ENCODE results near the gene ZCCHC2. TPM values are rescaled to one million over a fixed set of nuclear protein-coding genes. Genes with fewer than 3 reads are reported as not detected.
A peak's percentile ranks its signal among the peaks of the same experiment; 100 is the strongest.

ZCCHC2 gene
- polyA plus RNA-seq, 1 donor = 8.7 TPM

DNA sequence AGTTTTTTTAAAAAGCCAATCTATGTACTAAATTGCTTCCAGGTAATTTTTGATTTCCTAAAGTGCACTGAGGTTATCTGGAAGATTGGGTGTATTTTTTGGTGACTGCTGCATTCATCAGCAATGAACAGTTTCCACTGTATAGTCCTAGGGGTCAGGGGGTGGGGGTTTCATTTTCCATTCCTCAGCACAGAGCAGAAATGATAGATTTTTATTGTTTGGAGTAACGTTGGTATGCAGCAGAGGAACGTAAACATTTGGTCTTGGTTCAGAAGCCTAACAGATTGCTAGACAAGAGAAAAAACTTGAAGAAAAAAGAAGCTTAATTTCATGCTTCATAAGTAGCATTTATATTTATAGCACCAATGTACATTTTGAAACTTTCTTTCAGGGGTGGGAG is 54.9 kb downstream of the ZCCHC2 start:
- no peak for DNase-seq (ENCODE audit: low read depth)

DNA sequence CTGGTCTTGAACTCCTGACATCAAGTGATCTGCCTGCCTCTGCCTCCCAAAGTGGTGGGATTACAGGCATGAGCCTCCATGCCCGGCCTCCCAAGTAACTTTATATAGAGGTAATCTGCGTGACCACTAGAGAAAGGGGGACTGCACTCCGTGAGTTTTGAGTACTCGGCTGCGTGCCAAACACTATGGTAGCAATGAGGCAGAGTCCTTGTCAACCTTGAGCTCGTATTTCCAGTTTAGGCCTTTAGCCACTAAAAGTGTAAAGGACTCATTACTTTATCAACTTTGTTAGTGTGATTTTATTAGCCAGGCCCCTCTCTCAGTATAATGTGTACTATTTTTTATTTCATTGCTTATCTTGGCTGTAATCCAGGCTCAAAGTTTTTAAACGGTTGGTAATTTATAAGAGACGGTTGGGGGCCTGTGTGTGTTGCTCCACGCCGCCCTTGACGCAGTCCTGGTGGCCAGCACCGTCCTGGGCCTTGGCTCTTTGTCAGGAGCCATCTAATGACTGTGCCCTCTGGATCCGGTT is 56.2 kb downstream of the ZCCHC2 start:
- no peak for DNase-seq (ENCODE audit: low read depth)

DNA sequence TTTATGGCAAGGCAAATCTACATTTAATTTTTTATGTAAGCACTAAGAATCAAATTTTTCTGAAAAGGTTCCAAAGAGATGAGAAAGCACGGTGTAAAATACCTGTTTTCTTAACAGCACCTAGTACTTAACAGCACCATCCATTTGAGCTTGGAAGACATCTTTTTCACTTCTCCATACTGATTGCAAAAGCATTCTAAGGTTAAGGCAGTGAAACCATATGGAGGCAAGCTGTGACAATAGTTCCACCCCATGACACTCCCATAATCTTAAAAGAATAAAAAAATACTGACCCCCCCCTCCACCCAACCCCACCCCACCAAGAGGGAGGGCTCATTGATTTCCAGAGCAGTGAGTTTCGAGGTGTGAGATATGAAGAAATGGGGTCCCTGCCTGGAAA is 60.6 kb downstream of the ZCCHC2 start:
- DNase-seq (ENCODE audit: low read depth) = no peak

DNA sequence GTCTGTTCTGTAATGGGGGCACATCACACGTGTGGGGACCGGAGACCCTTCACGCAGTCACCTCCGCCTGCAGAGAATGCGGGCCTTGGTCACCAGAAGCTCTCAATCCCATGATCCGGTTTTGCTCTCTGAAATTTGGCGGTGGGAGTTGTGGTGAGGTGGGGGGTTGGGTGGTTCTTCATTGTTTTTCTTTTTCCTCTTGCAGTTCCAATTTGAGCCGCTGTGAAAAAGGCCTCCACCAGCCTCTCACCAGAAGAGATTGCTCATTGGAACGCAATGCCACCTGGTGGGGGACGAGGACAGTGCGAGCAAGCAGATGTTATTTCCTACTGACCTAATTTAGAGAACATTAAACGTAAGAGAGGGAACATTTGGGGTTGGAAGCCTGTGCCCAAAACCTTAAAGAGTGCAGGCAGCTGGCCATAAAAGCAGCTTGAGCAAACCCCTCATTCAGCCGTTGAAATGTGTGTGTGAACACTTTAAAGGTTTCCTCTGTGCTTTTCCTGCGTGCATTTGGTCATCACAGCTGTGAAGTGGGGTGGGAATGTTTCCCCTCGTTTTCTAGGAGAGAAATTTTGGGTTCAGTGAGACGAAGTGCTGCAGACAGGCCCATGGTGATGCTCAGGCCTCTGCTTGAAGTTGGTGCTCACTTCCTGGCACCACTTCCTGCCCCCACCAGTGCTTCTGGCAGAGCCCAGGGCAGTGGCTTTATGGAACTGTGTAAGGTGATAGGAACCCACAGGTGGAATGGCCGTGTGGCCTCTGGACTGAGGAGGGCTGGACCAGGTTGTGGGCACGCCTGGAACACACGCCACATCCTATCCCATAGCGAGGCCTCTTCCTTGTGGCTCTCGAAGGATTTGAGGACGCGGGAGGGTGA is 61.7 kb downstream of the ZCCHC2 start:
- peak; percentile 79 for DNase-seq (ENCODE audit: low read depth)

DNA sequence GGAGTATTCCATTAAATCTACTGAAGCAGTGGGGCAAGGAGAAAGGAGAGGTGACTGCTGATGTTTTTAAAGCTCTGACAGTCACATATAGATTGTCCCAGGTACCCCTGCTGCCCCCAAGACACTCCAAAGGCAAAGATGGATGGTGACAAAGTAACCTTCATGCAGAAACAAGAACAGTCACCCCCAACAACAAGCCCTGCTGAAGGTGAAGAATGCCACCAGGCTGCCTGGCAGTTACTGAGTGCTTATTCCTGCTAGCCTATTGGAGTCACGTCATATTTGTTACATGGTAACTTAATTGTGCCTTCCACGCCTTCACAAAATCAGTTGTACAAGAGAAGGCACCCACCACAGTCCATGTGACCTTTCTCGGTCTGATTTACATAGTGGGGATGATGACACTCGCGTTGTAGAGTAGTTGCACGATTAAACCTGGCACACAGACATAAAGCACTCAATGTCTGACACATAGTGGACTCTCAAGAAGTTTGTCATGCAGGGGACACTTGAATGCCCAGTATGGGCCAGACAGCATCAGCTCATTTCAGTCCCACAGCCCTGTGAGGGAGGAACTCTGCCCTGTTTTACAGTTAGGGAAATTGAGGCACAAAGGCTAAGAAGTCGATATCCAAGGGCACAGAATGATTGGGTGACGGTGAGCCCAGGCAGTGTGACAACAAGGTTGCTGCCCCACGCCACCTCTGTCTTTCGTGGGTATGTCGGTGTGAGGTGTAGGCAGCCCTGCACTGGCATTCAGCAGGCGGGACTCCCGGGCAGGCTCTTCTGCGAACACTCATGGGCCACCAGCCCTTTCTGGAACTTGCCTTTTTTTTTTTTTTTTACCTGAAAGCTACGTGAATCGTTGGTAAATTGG is 62.7 kb downstream of the ZCCHC2 start:
- DNase-seq (ENCODE audit: low read depth) = no peak

DNA sequence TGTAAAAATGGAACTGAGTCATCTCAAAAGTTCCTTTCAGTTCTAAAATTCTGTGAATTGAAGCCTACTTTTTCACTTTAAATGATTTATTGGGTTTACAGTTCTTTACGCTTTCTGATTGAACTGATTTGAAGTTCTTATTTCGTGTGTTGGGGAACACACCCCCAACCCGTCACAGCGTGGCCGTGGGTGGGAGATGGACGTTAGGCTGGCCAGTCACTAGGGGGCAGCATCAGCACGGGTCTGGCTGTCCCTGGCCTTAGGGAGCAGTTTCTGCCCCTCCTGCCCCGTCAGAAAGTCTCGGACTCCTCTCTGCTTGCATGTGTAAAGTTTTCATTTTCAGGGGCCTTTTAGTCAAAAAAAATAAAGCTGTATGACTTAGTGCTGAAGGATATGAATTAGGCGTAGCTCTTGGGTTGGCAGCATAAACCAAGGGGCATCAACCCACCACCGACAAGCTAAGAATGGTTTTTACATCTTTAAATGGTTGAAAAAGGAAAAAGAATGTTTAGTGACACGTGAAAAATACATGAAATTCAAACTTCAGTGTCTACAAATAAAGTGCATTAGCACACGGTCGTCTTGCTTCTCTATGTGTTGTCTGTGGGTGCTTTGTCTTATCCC is 63.4 kb downstream of the ZCCHC2 start:
- no peak for DNase-seq (ENCODE audit: low read depth)

DNA sequence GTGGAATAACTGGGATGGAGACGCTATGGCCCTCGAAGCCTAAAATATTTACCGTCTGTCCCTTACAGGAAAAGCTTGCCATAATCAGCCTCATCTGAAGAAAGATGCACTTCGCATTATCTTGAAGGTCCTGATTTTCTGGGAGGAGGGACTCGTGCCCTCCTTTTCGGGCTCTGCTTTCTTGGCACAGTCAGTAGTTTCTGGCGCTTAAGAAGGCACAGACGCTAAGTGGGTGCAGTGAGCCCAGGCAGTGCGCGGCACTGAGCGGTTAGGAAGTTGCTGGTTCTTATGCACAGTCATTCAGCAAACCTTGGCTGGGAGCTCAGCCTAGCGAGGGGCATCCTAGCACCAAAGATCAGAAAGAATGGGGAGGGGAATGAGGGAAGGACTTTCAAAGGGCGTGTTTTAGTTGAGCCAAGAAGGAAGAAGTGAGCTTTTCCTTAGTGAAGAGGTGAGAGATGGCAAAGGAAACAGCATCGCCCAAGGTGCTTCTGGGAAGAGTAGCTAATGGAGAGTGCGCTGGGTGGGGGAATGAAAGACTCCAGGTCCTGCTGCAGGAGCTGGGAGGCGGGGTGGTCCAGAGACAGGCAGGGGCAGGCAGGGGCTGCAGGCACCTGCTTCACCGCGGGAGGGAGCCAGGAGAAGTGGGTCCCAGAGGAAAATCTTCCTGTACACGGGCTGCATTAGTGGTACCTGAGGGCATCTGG is 64.1 kb downstream of the ZCCHC2 start:
- no peak for DNase-seq (ENCODE audit: low read depth)

DNA sequence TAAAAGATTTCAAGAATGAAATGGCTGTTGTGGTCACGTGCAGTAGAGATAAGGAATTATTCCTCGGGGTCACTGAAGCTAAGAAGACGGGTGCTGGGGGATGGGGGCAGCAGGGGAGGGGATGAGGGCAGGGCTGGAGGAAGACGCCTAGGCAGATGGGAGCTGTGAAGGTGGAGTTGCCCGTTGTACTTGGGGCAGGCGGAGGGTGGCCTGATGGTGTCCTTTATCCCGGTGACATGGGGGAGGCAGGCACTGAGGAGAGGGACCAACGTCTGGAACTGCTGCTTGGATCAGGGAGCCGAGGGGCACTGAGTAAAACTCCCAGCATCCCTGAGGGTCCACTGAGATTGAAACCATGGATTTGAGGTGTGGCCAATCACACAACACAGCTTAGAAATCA is 64.9 kb downstream of the ZCCHC2 start:
- no peak for DNase-seq (ENCODE audit: low read depth)

DNA sequence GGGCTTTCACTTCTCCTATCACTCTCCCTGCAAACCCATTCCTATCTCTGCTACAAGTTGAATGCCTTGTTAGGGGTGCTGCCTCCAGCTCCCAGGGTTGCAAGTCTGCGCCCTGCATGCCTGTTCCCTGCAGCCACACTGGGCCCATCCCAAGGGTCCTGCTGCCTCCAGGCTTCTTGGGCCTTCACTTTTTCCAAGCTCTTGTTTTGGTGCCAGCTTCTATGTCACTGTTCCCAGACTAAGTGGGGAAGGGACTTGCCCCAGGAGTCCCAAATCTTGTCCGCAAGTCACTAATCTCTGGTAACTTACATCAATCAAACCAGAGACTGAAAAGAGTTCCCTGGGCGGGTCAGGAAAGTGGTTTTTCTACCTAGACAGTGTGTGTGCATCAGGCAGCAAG is 65.4 kb downstream of the ZCCHC2 start:
- no peak for DNase-seq (ENCODE audit: low read depth)

DNA sequence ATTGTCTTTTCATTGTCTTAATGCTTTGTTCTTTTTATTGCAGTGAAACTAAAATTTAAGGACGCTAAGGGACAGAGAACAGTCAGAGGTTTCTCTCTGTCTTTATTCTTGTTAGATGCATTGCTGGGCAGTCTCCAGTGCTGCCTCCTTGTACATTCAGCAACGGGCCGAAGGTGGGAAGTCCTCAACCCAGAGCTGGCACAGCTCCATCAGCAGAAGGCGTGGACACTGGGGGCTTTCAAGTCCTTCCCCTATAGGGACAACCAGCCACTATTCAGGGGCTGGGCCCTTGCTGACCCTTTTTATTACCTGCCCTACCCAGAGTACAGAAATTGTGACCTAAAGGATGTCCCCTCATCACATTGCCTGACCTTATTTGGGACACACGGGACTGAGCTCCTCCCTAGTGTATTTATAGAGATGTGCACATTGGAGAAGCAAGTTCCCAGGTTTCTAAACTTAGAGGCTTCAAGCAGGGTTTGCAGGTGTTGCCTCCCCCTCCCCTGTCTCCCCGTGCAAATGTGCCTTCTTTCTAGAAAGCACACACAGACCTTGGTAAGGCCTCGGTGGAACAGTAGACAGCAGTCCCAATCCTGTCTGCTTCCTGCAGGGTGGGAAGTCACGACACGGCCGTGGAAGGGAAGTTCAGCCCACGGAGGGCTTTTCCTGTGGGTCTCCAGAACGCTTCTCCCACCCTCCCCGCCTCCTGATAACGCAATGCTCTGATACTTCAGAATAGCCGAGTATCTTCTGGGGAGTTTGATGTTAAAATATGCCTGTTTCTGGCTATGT is 68.2 kb downstream of the ZCCHC2 start:
- no peak for DNase-seq (ENCODE audit: low read depth)

DNA sequence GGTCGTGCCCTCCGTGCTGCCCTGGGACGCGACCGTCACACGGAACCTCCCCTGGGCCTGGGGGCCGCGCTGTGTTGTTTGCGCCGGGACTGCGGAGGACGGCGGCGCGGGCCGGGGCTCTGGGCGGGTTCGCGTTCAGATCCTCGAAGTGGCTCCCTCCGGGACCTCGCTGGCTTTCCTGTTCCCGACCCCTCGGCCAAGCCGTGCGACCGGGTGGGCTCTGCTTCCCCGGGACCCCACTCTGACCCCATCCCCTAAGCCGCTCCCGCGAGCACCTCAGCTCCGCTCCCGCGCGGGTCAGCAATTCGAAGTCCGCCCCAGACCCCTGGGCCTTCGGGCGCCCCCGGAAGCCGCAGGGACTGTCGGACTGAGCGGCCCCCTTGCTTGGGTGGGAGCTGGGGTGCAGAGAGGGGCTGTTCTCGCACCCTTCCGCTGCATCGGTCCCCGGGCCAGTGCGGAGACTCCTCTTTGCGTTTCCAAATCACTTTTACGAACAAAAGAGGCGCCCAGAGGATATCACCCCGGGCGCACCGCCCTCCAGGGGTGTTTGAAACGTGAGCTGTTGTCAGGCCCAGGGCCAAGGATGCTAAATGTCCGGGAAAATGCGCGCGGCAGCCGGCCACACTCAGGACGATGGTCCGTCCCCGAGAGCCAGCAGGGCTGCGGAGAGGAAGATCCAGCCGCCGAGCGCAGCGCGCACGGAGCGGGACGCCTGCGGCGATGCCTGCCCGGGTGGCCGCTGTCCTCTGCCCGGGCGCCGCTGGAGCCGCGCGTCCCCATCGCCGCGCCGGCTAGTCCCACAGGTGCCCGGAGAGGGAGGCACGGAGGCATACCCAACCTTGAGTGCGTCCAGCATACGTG is 73.5 kb downstream of the ZCCHC2 start:
- DNase-seq (ENCODE audit: low read depth) = no peak

DNA sequence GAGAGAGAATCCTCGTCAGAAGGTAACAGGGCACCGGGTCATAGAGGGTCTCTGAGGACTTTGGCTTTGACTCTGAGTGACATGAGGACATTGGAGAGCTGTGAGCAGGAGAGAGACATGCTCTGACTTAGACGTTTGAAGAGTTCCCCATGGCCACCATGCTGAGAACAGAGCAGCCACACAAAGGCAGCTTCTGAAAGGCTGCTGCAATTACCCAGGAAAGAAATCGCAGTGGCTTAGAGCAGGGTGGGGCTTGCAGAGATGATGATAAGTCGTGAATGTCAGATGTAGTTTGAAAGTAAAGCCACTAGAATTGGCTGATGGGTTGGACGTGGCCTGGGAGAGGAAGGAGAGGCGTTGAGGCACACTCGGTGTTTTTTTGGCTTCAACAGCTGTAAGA is 79.0 kb downstream of the ZCCHC2 start:
- no peak for DNase-seq (ENCODE audit: low read depth)

DNA sequence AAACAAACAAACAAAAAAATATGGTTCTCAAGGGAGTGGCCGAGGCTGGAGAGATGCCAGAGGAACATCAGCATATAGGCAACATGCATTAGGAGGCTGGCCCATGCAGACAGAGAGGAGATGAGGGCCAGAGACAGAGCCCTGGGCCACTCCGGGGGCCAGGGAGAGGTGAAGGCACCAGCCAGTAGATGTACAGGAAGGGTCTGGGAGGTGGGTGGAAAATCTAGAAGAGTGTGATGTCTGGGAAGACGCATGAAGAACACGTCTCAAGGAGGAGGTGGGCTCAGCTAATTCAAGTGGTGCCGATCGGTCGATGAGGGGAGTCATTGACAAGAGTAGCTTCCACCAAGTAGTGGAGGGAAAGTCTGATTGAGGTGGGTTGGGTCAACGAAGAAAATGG is 79.9 kb downstream of the ZCCHC2 start:
- no peak for DNase-seq (ENCODE audit: low read depth)

DNA sequence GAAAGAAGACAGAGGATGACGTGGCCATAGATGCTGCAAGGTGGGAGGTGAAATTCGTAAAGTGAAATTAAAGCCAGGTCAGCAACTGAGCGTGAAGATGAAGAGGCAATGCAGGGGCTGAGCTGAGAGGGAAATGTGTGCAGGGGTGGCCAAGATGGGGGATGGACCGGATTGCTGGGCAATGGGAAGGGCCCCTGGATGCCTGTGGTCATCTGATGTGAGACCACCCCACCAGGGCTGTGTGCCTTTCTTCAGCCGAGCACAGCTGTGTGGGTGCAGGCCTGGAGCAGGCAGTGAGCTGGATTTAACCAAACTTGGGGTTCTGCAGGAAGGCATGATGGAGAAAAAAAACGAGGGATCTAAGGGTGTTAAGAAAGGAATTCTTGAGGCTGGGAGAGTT is 80.4 kb downstream of the ZCCHC2 start:
- DNase-seq (ENCODE audit: low read depth) = no peak

DNA sequence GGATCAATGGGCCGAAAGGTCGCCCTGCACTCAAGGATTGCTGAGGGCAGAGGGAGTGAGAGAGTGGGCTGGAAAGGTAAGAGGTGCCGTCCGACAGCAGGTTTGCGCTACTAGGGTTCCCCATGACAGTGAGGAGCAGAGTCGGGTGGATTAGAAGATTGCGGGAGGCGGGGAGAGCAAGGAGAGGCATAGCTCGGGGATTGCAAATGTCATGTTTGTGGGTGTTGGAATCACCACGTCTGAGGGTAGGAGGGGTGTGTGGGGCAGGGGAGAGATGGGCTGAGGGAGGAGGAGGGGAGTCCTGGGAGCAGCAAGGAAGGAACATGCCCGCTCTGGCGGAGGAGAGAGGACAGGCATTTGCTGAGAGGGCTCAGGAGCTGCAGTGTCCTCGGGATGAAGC is 81.2 kb downstream of the ZCCHC2 start:
- DNase-seq (ENCODE audit: low read depth) = no peak

DNA sequence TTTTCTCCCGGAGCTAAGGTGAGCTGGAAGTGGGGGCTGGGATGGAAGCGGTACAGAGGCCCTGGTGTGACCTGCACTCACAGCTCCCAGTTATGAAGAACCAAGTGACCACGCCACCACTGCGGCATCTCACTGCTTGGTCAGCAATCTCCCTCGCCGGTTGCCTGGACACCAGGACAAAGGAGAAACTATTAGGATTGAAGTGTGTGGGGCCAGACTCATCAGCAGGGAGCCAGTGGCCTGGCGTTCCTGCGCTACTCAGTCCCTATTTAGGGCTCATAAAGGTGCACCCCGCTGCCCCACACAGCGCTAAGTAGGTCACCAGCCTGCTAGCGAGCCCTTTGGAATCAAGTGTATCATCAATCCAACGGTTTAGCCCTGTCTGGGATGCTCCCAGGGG is 82.9 kb downstream of the ZCCHC2 start:
- DNase-seq (ENCODE audit: low read depth) = no peak

DNA sequence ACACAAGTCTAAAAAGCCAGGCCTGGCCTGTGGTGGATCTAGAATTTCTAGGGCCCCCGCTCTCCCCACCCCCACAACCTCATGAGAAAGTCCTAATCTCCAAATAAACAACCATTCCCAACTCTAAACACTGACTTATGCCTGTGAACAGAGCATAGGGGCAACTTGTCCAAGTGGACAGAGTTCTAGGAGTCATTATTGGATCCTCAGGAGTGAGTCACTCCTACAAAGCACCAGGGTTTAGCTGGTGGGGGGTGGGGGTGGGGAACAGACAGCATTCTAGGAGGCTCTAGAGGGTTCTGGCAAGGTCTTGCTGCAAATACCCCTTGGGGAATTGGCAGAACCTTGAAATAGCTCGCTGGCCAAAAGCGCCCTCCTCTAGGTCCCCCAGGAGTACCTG is 83.3 kb downstream of the ZCCHC2 start:
- DNase-seq (ENCODE audit: low read depth) = no peak

DNA sequence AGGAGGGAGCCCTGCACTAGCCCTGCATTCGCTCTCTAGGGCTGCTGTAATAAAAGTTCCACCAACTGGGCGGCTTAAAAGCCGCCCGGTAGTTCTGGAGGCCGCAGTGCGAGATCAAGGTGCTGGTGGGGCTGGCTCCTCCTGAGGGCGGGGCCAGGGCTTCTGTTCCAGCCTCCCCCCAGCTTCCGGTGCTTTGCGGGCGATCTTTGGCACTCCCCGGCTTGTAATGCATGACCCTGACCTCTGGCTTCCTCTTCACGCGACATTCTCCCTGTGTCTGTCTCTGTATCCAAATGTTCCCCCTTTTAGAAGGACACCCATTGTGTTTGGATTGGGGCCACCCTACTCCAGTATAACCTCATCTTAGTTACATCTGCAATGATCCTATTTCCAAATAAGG is 84.5 kb downstream of the ZCCHC2 start:
- no peak for DNase-seq (ENCODE audit: low read depth)

DNA sequence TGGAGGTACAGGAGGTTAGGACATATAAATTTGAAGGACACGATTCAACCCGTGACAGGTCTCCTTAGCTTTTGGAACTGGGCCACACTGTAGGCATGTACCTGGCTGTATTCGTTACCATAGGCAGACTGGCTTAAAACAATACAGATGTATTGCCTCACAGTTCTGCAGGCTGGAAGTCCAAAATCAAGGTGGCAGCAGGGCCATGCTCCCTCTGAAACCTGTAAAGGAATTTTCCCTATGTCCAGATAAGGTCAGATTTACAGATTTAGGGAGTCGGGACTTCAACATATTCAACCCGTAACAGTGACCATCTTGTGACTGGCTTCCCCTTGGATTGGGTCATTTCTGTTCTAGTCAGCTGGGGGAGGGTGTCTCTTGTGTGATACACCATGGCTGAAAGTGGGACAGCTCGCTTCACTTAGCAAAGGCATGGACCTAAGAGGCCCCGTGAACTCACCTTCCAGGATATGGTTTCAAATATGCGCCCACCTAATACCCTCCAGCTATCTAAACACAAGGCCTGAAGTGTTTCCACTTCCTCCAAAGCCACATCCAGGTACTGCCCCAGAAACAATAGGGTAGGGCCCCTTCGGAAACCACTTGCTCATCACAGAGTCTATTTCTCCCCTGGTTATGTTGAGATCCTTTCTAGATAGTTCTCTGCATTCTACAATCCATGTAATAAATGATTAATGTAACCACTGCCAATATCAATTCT is 85.0 kb downstream of the ZCCHC2 start:
- DNase-seq (ENCODE audit: low read depth) = no peak

All from forelimb muscle (tissue), 1 donor.